Astrocyte (in vitro differentiated cells and primary cell): ENCODE data around the gene UBE2K. TPM values are rescaled to one million over a fixed set of nuclear protein-coding genes. Genes with fewer than 3 reads are reported as not detected.

Experiments used
- DNase-seq: peaks from one replicate; pipeline ENCODE4 v3.0.0-alpha.2; 2010; ENCODE audit warnings: low read depth
- FAIRE-seq: peaks from 2 replicates; lab custom pipeline; 2011; peaks lifted over from hg19 to GRCh38; lab: Jason Lieb, UNC
- H2AFZ ChIP-seq: 2 replicates; pipeline ENCODE4 v1.6.0; 2012; ENCODE audit warnings: low read depth, low read length, inconsistent platforms
- H3K27ac ChIP-seq: 2 replicates; pipeline ENCODE4 v1.5.1; 2011; ENCODE audit warnings: low read depth, low read length, inconsistent platforms
- H3K27me3 ChIP-seq: 2 replicates; pipeline ENCODE4 v1.6.0; 2011; ENCODE audit warnings: low read length, inconsistent platforms; ENCODE audit not compliant: insufficient read depth
- H3K36me3 ChIP-seq: 2 replicates; pipeline ENCODE4 v1.5.1; 2011; ENCODE audit warnings: low read length, inconsistent platforms; ENCODE audit not compliant: insufficient read depth
- H3K4me1 ChIP-seq: 2 replicates; pipeline ENCODE4 v1.5.1; 2011; ENCODE audit warnings: low read length, inconsistent platforms; ENCODE audit not compliant: insufficient read depth
- H3K4me2 ChIP-seq: 2 replicates; pipeline ENCODE4 v1.6.0; 2012; ENCODE audit warnings: low read length, inconsistent platforms
- H3K4me3 ChIP-seq: 2 replicates; pipeline ENCODE4 v1.5.1; 2011; ENCODE audit warnings: low read depth, mild to moderate bottlenecking, low read length, inconsistent platforms; ENCODE audit not compliant: insufficient read depth
- H3K79me2 ChIP-seq: 2 replicates; pipeline ENCODE4 v1.6.0; 2012; ENCODE audit warnings: mild to moderate bottlenecking, low read length, inconsistent platforms; ENCODE audit not compliant: insufficient read depth
- H3K9ac ChIP-seq: 2 replicates; pipeline ENCODE4 v1.6.0; 2012; ENCODE audit warnings: mild to moderate bottlenecking, low read length, inconsistent platforms
- H3K9me3 ChIP-seq: 2 replicates; pipeline ENCODE4 v1.5.1; 2012; ENCODE audit warnings: low read depth, mild to moderate bottlenecking, low read length, inconsistent platforms; ENCODE audit not compliant: insufficient read depth
- H4K20me1 ChIP-seq: 2 replicates; pipeline ENCODE4 v1.6.0; 2012; ENCODE audit warnings: low read length, inconsistent platforms; ENCODE audit not compliant: insufficient read depth
- H3K27ac Mint-ChIP-seq: one replicate; pipeline ENCODE4 v1.8.0; 2021; ENCODE audit warnings: mild to moderate bottlenecking, mixed read lengths; ENCODE audit not compliant: unreplicated experiment
- H3K27me3 Mint-ChIP-seq: one replicate; pipeline ENCODE4 v1.8.0; 2021; ENCODE audit warnings: low read depth, mixed read lengths; ENCODE audit not compliant: unreplicated experiment
- H3K36me3 Mint-ChIP-seq: one replicate; pipeline ENCODE4 v1.8.0; 2021; ENCODE audit warnings: low read depth, mixed read lengths; ENCODE audit not compliant: unreplicated experiment
- H3K4me1 Mint-ChIP-seq: one replicate; pipeline ENCODE4 v1.8.0; 2021; ENCODE audit warnings: low read depth, mixed read lengths; ENCODE audit not compliant: unreplicated experiment
- H3K4me3 Mint-ChIP-seq: one replicate; pipeline ENCODE4 v1.8.0; 2021; ENCODE audit warnings: mild to moderate bottlenecking, moderate library complexity, mixed read lengths; ENCODE audit not compliant: unreplicated experiment
- H3K9me3 Mint-ChIP-seq: one replicate; pipeline ENCODE4 v1.8.0; 2021; ENCODE audit warnings: mild to moderate bottlenecking, mixed read lengths; ENCODE audit not compliant: unreplicated experiment
- EZH2 ChIP-seq: IDR thresholded peaks from 2 replicates; pipeline ENCODE4 v1.6.1; 2012; ENCODE audit warnings: mild to moderate bottlenecking, low read length, inconsistent platforms; ENCODE audit not compliant: insufficient read depth
- total RNA-seq: library from RNA; stranded (reverse); gene quantifications from 2 replicates; pipeline ENCODE4 v1.2.1, GENCODE V29; 2021
- TF ChIP-seq, protein P1 (sequence below): IDR thresholded peaks from 2 replicates; pipeline ENCODE4 v1.5.1; 2011; ENCODE audit warnings: low read depth, mild to moderate bottlenecking, inconsistent platforms, low read length, moderate library complexity; ENCODE audit not compliant: insufficient read depth

UBE2K gene
- total RNA-seq, 1 donor from 2014 or later = 134 TPM

DNA sequence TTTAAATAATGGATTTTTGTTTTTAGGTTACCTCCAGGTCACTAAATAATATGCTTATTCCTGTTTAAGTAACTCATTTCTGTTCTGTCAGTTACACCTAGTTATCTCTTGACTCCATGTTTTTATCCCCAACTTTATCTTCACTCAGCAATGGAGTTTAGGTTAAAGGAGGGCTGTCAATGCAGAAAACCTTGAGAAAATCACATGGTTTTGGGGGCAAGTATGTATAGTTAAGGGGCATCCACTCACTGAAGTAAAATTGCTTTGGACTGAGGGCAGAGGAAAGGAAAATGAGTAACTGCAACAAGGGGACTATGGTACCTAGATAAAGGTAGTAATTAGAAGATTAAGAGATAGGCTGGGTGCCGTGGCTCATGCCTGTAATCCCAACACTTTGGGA lies 87.1 kb downstream of the UBE2K start:
- Mint-ChIP-seq H3K36me3 (peaks cover 2% of the 10 kb centered on the region), H3K27ac (no peak overlapping the region), H3K4me3 (no peak overlapping the region), H3K9me3 (no peaks in the 10 kb centered on the region), H3K27me3 (no peaks in the 10 kb centered on the region), H3K4me1 (no peaks in the 10 kb centered on the region)
- Histone ChIP-seq H4K20me1 (no peaks in the 10 kb centered on the region), H3K27ac (no peak overlapping the region), H2AFZ (no peak overlapping the region), H3K9me3 (no peaks in the 10 kb centered on the region), H3K36me3 (peaks cover 2% of the 10 kb centered on the region), H3K4me3 (no peak overlapping the region), H3K9ac (no peak overlapping the region), H3K79me2 (no peaks in the 10 kb centered on the region), H3K27me3 (no peaks in the 10 kb centered on the region), H3K4me1 (no peaks in the 10 kb centered on the region), H3K4me2 (no peak overlapping the region)
- DNase-seq (no peak), FAIRE-seq (no peak)
- TF ChIP-seq, protein P1, sequence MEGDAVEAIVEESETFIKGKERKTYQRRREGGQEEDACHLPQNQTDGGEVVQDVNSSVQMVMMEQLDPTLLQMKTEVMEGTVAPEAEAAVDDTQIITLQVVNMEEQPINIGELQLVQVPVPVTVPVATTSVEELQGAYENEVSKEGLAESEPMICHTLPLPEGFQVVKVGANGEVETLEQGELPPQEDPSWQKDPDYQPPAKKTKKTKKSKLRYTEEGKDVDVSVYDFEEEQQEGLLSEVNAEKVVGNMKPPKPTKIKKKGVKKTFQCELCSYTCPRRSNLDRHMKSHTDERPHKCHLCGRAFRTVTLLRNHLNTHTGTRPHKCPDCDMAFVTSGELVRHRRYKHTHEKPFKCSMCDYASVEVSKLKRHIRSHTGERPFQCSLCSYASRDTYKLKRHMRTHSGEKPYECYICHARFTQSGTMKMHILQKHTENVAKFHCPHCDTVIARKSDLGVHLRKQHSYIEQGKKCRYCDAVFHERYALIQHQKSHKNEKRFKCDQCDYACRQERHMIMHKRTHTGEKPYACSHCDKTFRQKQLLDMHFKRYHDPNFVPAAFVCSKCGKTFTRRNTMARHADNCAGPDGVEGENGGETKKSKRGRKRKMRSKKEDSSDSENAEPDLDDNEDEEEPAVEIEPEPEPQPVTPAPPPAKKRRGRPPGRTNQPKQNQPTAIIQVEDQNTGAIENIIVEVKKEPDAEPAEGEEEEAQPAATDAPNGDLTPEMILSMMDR = no peak
- TF ChIP-seq EZH2 = no peak

DNA sequence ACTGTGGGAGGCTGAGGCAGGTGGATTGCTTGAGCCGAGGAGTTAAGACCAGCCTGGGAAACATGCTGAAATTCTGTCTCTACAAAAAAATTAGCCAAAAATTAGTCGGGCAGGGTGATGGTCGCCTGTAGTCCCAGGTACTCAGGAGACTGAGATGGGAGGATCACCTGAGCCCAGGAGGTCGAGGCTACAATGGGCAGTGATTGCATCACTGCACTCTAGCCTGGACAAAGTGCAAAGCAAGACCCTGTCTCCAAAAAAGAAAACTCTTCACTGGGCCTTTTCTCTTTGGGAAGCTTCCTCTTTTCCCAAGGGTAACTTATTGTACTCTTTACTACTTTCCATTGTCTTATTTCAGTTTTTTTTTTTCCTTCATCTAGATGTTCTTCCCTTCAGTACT lies 88.9 kb downstream of the UBE2K start:
- H3K36me3 Mint-ChIP-seq = no peaks in the 10 kb centered on the region
- no peaks in the 10 kb centered on the region for H3K9me3 Mint-ChIP-seq
- no peaks in the 10 kb centered on the region for H3K4me1 ChIP-seq
- TF ChIP-seq EZH2 = no peak
- TF ChIP-seq, protein P1 = no peak
- H3K27me3 Mint-ChIP-seq = no peaks in the 10 kb centered on the region
- no peaks in the 10 kb centered on the region for H4K20me1 ChIP-seq
- H3K79me2 ChIP-seq = no peaks in the 10 kb centered on the region
- no peak overlapping the region for H3K27ac ChIP-seq
- H3K27ac Mint-ChIP-seq = no peak overlapping the region
- FAIRE-seq (no peak), DNase-seq (no peak)
- no peaks in the 10 kb centered on the region for H3K9me3 ChIP-seq
- H3K9ac ChIP-seq = no peak overlapping the region
- H3K4me3 ChIP-seq = no peak overlapping the region
- H3K4me1 Mint-ChIP-seq = no peaks in the 10 kb centered on the region
- H3K4me2 ChIP-seq = no peak overlapping the region
- H3K36me3 ChIP-seq = no peaks in the 10 kb centered on the region
- no peak overlapping the region for H2AFZ ChIP-seq
- no peak overlapping the region for H3K4me3 Mint-ChIP-seq
- no peaks in the 10 kb centered on the region for H3K27me3 ChIP-seq

DNA sequence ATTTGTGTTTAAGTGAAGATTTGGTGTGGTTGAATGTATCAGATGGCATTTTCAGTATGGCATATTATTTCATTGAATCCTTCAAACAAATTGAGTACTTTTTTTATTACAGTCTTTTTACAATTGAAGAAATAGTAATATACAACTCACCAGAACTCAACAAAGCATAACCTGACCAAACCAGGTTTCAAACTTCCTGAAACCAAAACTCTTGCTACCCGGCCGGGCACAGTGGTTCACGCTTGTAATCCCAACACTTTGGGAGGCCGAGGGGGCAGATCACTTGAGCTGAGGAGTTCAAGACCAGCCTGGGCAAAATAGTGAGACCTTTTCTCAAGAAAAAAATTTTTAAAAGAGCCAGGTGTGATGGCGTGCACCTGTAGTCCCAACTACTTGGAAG lies 94.2 kb downstream of the UBE2K start:
- Histone ChIP-seq H3K79me2 (no peaks in the 10 kb centered on the region), H3K36me3 (no peaks in the 10 kb centered on the region), H4K20me1 (no peaks in the 10 kb centered on the region), H3K27me3 (no peaks in the 10 kb centered on the region), H3K4me3 (no peak overlapping the region), H3K4me1 (no peaks in the 10 kb centered on the region), H3K27ac (no peak overlapping the region), H3K9ac (no peak overlapping the region), H3K9me3 (no peaks in the 10 kb centered on the region), H3K4me2 (no peak overlapping the region), H2AFZ (no peak overlapping the region)
- DNase-seq (no peak), FAIRE-seq (no peak)
- Mint-ChIP-seq H3K36me3 (no peaks in the 10 kb centered on the region), H3K27me3 (no peaks in the 10 kb centered on the region), H3K4me1 (no peaks in the 10 kb centered on the region), H3K4me3 (no peak overlapping the region), H3K9me3 (no peaks in the 10 kb centered on the region), H3K27ac (no peak overlapping the region)
- no peak for TF ChIP-seq EZH2
- TF ChIP-seq, protein P1 = no peak
